GM18907 (cell line): ENCODE results near the gene SLC39A11.
"Not testable (repeated sequence)": the region's sequence is repeated elsewhere in the genome, so short reads cannot be mapped to it uniquely, and the experiment has no call there.

ENCODE experiments used
- ATAC-seq: cut with Tn5 transposase; IDR thresholded peaks from one replicate; pipeline ENCODE4 v1.9.1; 2021; ENCODE audit warnings: mild to moderate bottlenecking, moderate library complexity; ENCODE audit not compliant: unreplicated experiment

SLC39A11 gene

GRCh38 chr17:73111386-73111785, 18.9 kb upstream of the SLC39A11 start:
- no peak for ATAC-seq

GRCh38 chr17:73107191-73107590, 14.7 kb upstream of the SLC39A11 start:
- no peak for ATAC-seq

GRCh38 chr17:73105431-73105830, 12.9 kb upstream of the SLC39A11 start:
- ATAC-seq, result no peak

- ATAC-seq, result no peak
Observed at GRCh38 chr17:73104450-73104849, 12.0 kb upstream of the SLC39A11 start.

GRCh38 chr17:73103641-73104335, 11.3 kb upstream of the SLC39A11 start:
- no peak for ATAC-seq

GRCh38 chr17:73101031-73101430, 8.5 kb upstream of the SLC39A11 start:
- ATAC-seq, result no peak

- ATAC-seq, result no peak
Observed at GRCh38 chr17:73100363-73100762, 7.9 kb upstream of the SLC39A11 start.

- no peak for ATAC-seq
Observed at GRCh38 chr17:73099511-73099910, 7.0 kb upstream of the SLC39A11 start.

- no peak for ATAC-seq
Observed at GRCh38 chr17:73098919-73099318, 6.4 kb upstream of the SLC39A11 start.

GRCh38 chr17:73097973-73098765, 5.7 kb upstream of the SLC39A11 start:
- not testable (repeated sequence) for ATAC-seq

GRCh38 chr17:73096866-73097265, 4.4 kb upstream of the SLC39A11 start:
- ATAC-seq, result no peak

- ATAC-seq, result no peak
Observed at GRCh38 chr17:73096211-73096610, 3.7 kb upstream of the SLC39A11 start.

- no peak for ATAC-seq
Observed at GRCh38 chr17:73093286-73093685, 798 bp upstream of the SLC39A11 start.

GRCh38 chr17:73091770-73092522, 542 bp downstream of the SLC39A11 start:
- ATAC-seq, result peak; percentile 16

- ATAC-seq, result no peak
Observed at GRCh38 chr17:73091410-73091769, 1.1 kb downstream of the SLC39A11 start.

GRCh38 chr17:73090396-73091202, 1.9 kb downstream of the SLC39A11 start:
- no peak for ATAC-seq

- no peak for ATAC-seq
Observed at GRCh38 chr17:73089322-73090317, 2.9 kb downstream of the SLC39A11 start.

GRCh38 chr17:73088561-73088960, 3.9 kb downstream of the SLC39A11 start:
- no peak for ATAC-seq

- no peak for ATAC-seq
Observed at GRCh38 chr17:73083432-73083831, 9.1 kb downstream of the SLC39A11 start.

GRCh38 chr17:73074566-73074965, 17.9 kb downstream of the SLC39A11 start:
- no peak for ATAC-seq
